Measurements from ENCODE around the gene CDKN2B-AS1.
"Not testable (repeated sequence)": the region's sequence is repeated elsewhere in the genome, so short reads cannot be mapped to it uniquely, and the experiment has no call there.

The CDKN2B-AS1 gene

GRCh38 chr9:21994556-21995005 is at the start of gene CDKN2B-AS1:
Gene CDKN2B-AS1, plus strand, starts transcription at chr9:21994791.
- peak within 1 kb of the TSS; percentile 74 for H3K4me3 ChIP-seq (ENCODE audit: low read length)
- peaks cover 28% of the 10 kb centered on the region for H3K4me1 ChIP-seq (ENCODE audit: control insufficient read depth, low read depth, low read length)
- H3K36me3 ChIP-seq (ENCODE audit: control insufficient read depth, low read depth, low read length): no peaks in the 10 kb centered on the region
- H3K9me3 ChIP-seq (ENCODE audit: control insufficient read depth, low read depth, low read length): no peaks in the 10 kb centered on the region
- H3K27ac ChIP-seq (ENCODE audit: low read length): no peak within 1 kb of the TSS
- H3K9ac ChIP-seq (ENCODE audit: low read length): no peak within 1 kb of the TSS
- peaks cover 98% of the 10 kb centered on the region for H3K27me3 ChIP-seq (ENCODE audit: control insufficient read depth, insufficient read depth, low read length)

GRCh38 chr9:21945606-21946005 is 49.0 kb upstream of the CDKN2B-AS1 start:
- no peak overlapping the region for H3K4me3 ChIP-seq (ENCODE audit: low read length)
- H3K27ac ChIP-seq (ENCODE audit: low read length): no peak overlapping the region
- no peak overlapping the region for H3K9ac ChIP-seq (ENCODE audit: low read length)
- H3K27me3 ChIP-seq (ENCODE audit: control insufficient read depth, insufficient read depth, low read length): no peaks in the 10 kb centered on the region
- H3K9me3 ChIP-seq (ENCODE audit: control insufficient read depth, low read depth, low read length): no peaks in the 10 kb centered on the region
- no peaks in the 10 kb centered on the region for H3K36me3 ChIP-seq (ENCODE audit: control insufficient read depth, low read depth, low read length)
- no peaks in the 10 kb centered on the region for H3K4me1 ChIP-seq (ENCODE audit: control insufficient read depth, low read depth, low read length)

GRCh38 chr9:21958833-21959232 is 35.8 kb upstream of the CDKN2B-AS1 start:
- Histone ChIP-seq H3K9me3 (ENCODE audit: control insufficient read depth, low read depth, low read length) (no peaks in the 10 kb centered on the region), H3K4me3 (ENCODE audit: low read length) (no peak overlapping the region), H3K27ac (ENCODE audit: low read length) (no peak overlapping the region), H3K4me1 (ENCODE audit: control insufficient read depth, low read depth, low read length) (no peaks in the 10 kb centered on the region), H3K36me3 (ENCODE audit: control insufficient read depth, low read depth, low read length) (no peaks in the 10 kb centered on the region), H3K27me3 (ENCODE audit: control insufficient read depth, insufficient read depth, low read length) (peaks cover 24% of the 10 kb centered on the region), H3K9ac (ENCODE audit: low read length) (no peak overlapping the region)

GRCh38 chr9:21959268-21959667 is 35.3 kb upstream of the CDKN2B-AS1 start:
- H3K27me3 ChIP-seq (ENCODE audit: control insufficient read depth, insufficient read depth, low read length): peaks cover 28% of the 10 kb centered on the region
- H3K9ac ChIP-seq (ENCODE audit: low read length); H3K27ac ChIP-seq (ENCODE audit: low read length); H3K36me3 ChIP-seq (ENCODE audit: control insufficient read depth, low read depth, low read length); H3K9me3 ChIP-seq (ENCODE audit: control insufficient read depth, low read depth, low read length); H3K4me1 ChIP-seq (ENCODE audit: control insufficient read depth, low read depth, low read length); H3K4me3 ChIP-seq (ENCODE audit: low read length): not testable (repeated sequence)

GRCh38 chr9:21961569-21961968 is 33.0 kb upstream of the CDKN2B-AS1 start:
- H3K27ac ChIP-seq (ENCODE audit: low read length): no peak overlapping the region
- H3K4me1 ChIP-seq (ENCODE audit: control insufficient read depth, low read depth, low read length): peaks cover 15% of the 10 kb centered on the region
- no peaks in the 10 kb centered on the region for H3K9me3 ChIP-seq (ENCODE audit: control insufficient read depth, low read depth, low read length)
- H3K27me3 ChIP-seq (ENCODE audit: control insufficient read depth, insufficient read depth, low read length): peaks cover 51% of the 10 kb centered on the region
- no peak overlapping the region for H3K4me3 ChIP-seq (ENCODE audit: low read length)
- H3K9ac ChIP-seq (ENCODE audit: low read length): no peak overlapping the region
- H3K36me3 ChIP-seq (ENCODE audit: control insufficient read depth, low read depth, low read length): no peaks in the 10 kb centered on the region

GRCh38 chr9:21964925-21965385 is 29.6 kb upstream of the CDKN2B-AS1 start:
- Histone ChIP-seq H3K9ac (ENCODE audit: low read length) (no peak overlapping the region), H3K27ac (ENCODE audit: low read length) (no peak overlapping the region), H3K9me3 (ENCODE audit: control insufficient read depth, low read depth, low read length) (no peaks in the 10 kb centered on the region), H3K4me3 (ENCODE audit: low read length) (peak overlapping the region; percentile 54), H3K36me3 (ENCODE audit: control insufficient read depth, low read depth, low read length) (no peaks in the 10 kb centered on the region), H3K27me3 (ENCODE audit: control insufficient read depth, insufficient read depth, low read length) (peaks cover 85% of the 10 kb centered on the region), H3K4me1 (ENCODE audit: control insufficient read depth, low read depth, low read length) (peaks cover 18% of the 10 kb centered on the region)

- Histone ChIP-seq H3K27me3 (ENCODE audit: control insufficient read depth, insufficient read depth, low read length) (peaks cover 90% of the 10 kb centered on the region), H3K36me3 (ENCODE audit: control insufficient read depth, low read depth, low read length) (no peaks in the 10 kb centered on the region), H3K9me3 (ENCODE audit: control insufficient read depth, low read depth, low read length) (no peaks in the 10 kb centered on the region), H3K27ac (ENCODE audit: low read length) (no peak overlapping the region), H3K9ac (ENCODE audit: low read length) (no peak overlapping the region), H3K4me3 (ENCODE audit: low read length) (peak overlapping the region; percentile 54), H3K4me1 (ENCODE audit: control insufficient read depth, low read depth, low read length) (peaks cover 23% of the 10 kb centered on the region)
These were observed 29.1 kb upstream of the CDKN2B-AS1 start for GRCh38 chr9:21965401-21965951.

- Histone ChIP-seq H3K27me3 (ENCODE audit: control insufficient read depth, insufficient read depth, low read length) (peaks cover 95% of the 10 kb centered on the region), H3K9ac (ENCODE audit: low read length) (no peak overlapping the region), H3K4me3 (ENCODE audit: low read length) (peak overlapping the region; percentile 54), H3K4me1 (ENCODE audit: control insufficient read depth, low read depth, low read length) (peaks cover 23% of the 10 kb centered on the region), H3K27ac (ENCODE audit: low read length) (no peak overlapping the region), H3K9me3 (ENCODE audit: control insufficient read depth, low read depth, low read length) (no peaks in the 10 kb centered on the region), H3K36me3 (ENCODE audit: control insufficient read depth, low read depth, low read length) (no peaks in the 10 kb centered on the region)
These were observed 28.3 kb upstream of the CDKN2B-AS1 start for GRCh38 chr9:21966140-21966851.

- no peak overlapping the region for H3K9ac ChIP-seq (ENCODE audit: low read length)
- no peak overlapping the region for H3K4me3 ChIP-seq (ENCODE audit: low read length)
- H3K9me3 ChIP-seq (ENCODE audit: control insufficient read depth, low read depth, low read length): peaks cover 3% of the 10 kb centered on the region
- H3K36me3 ChIP-seq (ENCODE audit: control insufficient read depth, low read depth, low read length): no peaks in the 10 kb centered on the region
- H3K27ac ChIP-seq (ENCODE audit: low read length): no peak overlapping the region
- H3K4me1 ChIP-seq (ENCODE audit: control insufficient read depth, low read depth, low read length): peaks cover 23% of the 10 kb centered on the region
- H3K27me3 ChIP-seq (ENCODE audit: control insufficient read depth, insufficient read depth, low read length): peaks cover 98% of the 10 kb centered on the region
These were observed 27.4 kb upstream of the CDKN2B-AS1 start for GRCh38 chr9:21967169-21967568.

GRCh38 chr9:21967702-21968101 is 26.9 kb upstream of the CDKN2B-AS1 start:
- peaks cover 100% of the 10 kb centered on the region for H3K27me3 ChIP-seq (ENCODE audit: control insufficient read depth, insufficient read depth, low read length)
- H3K27ac ChIP-seq (ENCODE audit: low read length): no peak overlapping the region

GRCh38 chr9:21968331-21969010 is 26.1 kb upstream of the CDKN2B-AS1 start:
- Histone ChIP-seq H3K36me3 (ENCODE audit: control insufficient read depth, low read depth, low read length) (no peaks in the 10 kb centered on the region), H3K27ac (ENCODE audit: low read length) (no peak overlapping the region), H3K4me1 (ENCODE audit: control insufficient read depth, low read depth, low read length) (peaks cover 23% of the 10 kb centered on the region), H3K9me3 (ENCODE audit: control insufficient read depth, low read depth, low read length) (peaks cover 3% of the 10 kb centered on the region), H3K9ac (ENCODE audit: low read length) (no peak overlapping the region), H3K4me3 (ENCODE audit: low read length) (no peak overlapping the region), H3K27me3 (ENCODE audit: control insufficient read depth, insufficient read depth, low read length) (peaks cover 100% of the 10 kb centered on the region)

More at GRCh38 chr9:21967702-21968101, 26.9 kb upstream of the CDKN2B-AS1 start:
- Histone ChIP-seq H3K36me3 (ENCODE audit: control insufficient read depth, low read depth, low read length) (no peaks in the 10 kb centered on the region), H3K9me3 (ENCODE audit: control insufficient read depth, low read depth, low read length) (peaks cover 3% of the 10 kb centered on the region), H3K4me1 (ENCODE audit: control insufficient read depth, low read depth, low read length) (peaks cover 23% of the 10 kb centered on the region), H3K9ac (ENCODE audit: low read length) (no peak overlapping the region), H3K4me3 (ENCODE audit: low read length) (no peak overlapping the region)

All from iPS-18a (cell line).